HG03469 (cell line): ENCODE measurements around the gene ANO8.
"Not testable (repeated sequence)": the region's sequence is repeated elsewhere in the genome, so short reads cannot be mapped to it uniquely, and the experiment has no call there.

ENCODE experiments used
- ATAC-seq: cut with Tn5 transposase; IDR thresholded peaks from one replicate; pipeline ENCODE4 v1.9.1; 2021; ENCODE audit warnings: mild to moderate bottlenecking, moderate library complexity, moderate number of reproducible peaks; ENCODE audit not compliant: unreplicated experiment

The ANO8 gene, protein sequence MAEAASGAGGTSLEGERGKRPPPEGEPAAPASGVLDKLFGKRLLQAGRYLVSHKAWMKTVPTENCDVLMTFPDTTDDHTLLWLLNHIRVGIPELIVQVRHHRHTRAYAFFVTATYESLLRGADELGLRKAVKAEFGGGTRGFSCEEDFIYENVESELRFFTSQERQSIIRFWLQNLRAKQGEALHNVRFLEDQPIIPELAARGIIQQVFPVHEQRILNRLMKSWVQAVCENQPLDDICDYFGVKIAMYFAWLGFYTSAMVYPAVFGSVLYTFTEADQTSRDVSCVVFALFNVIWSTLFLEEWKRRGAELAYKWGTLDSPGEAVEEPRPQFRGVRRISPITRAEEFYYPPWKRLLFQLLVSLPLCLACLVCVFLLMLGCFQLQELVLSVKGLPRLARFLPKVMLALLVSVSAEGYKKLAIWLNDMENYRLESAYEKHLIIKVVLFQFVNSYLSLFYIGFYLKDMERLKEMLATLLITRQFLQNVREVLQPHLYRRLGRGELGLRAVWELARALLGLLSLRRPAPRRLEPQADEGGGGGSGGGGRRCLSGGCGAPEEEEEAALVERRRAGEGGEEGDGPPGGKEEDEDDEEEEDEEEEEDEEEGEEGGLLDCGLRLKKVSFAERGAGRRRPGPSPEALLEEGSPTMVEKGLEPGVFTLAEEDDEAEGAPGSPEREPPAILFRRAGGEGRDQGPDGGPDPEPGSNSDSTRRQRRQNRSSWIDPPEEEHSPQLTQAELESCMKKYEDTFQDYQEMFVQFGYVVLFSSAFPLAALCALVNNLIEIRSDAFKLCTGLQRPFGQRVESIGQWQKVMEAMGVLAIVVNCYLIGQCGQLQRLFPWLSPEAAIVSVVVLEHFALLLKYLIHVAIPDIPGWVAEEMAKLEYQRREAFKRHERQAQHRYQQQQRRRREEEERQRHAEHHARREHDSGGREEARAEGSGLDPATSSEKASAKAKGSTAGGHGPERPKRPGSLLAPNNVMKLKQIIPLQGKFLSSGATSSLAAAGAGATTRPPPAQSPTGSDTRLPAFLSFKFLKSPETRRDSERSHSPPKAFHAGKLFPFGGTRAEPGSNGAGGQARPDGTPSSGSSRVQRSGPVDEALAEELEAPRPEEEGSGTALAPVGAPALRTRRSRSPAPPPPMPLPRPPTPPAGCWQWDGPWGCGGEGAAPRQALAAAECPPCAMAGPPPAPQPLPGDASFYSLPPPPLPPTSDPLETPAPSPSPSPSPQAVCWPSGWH

GRCh38 chr19:17334414-17335409, at the start of gene ANO8:
TSS of gene ANO8 (minus strand) at chr19:17334855. CDS start at chr19:17334670, 185 bp downstream.
- ATAC-seq, result no peak

DNA sequence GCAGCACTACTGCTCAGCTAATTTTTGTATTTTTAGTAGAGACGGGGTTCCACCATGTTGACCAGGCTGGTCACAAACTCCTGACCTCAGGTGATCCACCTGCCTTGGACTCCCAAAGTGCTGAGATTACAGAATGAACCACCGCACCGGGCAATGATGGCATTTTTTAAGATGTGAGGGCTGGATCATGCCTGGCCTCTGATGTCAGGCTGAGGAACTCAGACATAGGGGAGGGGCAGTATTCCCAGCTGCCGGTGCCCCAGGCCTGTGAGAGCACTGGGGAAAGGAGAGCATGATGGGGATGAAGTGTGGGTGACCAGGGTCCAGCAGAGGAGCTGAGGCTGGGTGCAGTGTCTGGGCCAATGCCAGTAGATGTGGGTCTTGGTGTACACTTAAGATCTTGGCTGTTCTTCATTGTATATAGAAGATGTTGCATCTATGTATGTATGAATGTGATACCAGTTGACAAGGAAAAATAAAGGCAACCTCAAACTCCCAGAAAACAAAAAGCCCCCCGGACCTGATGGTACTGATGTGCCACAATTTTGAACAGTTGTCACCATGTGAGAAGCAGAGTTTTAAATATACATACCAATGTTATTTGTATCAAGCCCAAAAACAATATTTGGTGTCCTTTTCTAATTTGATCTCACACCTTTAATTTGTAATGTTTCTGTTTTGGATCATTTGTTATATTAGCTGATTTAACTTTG, 45.9 kb upstream of the ANO8 start:
- ATAC-seq, result no peak

- no peak for ATAC-seq
These were observed 44.6 kb upstream of the ANO8 start for GRCh38 chr19:17379221-17379631.

GRCh38 chr19:17378271-17378670, 43.6 kb upstream of the ANO8 start:
- no peak for ATAC-seq

- no peak for ATAC-seq
These were observed 42.4 kb upstream of the ANO8 start, which contains the start of gene PLVAP for GRCh38 chr19:17376935-17377600. TSS of gene PLVAP (minus strand) at chr19:17377342. CDS start at chr19:17377288, 54 bp downstream.

DNA sequence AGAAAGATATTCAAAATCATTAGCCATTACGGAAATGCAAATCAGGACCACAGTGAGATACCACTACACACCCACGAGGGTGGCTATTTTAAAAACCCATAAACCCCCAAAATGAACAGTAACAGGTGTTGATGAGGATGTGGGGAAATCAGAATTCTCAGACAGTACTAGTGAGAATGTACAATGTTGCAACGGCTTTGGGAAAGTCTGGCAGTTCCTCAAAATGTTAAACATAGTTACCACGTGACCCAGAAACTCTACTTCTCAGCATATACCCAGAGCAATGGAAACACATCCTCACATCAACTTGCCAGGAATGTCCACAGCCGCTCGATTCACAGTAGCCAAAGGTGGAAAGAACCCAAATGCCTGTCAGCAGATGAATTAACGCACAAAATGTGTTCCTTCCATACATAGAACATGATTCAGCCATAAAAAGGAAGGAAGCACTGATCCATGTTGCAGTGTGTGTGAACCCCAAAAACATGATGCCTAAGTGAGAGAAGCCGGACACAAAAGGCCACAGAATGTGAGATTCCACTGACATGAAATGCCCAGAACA, 35.5 kb upstream of the ANO8 start:
- no peak for ATAC-seq

- no peak for ATAC-seq
These were observed 30.7 kb upstream of the ANO8 start for GRCh38 chr19:17365361-17365760.

DNA sequence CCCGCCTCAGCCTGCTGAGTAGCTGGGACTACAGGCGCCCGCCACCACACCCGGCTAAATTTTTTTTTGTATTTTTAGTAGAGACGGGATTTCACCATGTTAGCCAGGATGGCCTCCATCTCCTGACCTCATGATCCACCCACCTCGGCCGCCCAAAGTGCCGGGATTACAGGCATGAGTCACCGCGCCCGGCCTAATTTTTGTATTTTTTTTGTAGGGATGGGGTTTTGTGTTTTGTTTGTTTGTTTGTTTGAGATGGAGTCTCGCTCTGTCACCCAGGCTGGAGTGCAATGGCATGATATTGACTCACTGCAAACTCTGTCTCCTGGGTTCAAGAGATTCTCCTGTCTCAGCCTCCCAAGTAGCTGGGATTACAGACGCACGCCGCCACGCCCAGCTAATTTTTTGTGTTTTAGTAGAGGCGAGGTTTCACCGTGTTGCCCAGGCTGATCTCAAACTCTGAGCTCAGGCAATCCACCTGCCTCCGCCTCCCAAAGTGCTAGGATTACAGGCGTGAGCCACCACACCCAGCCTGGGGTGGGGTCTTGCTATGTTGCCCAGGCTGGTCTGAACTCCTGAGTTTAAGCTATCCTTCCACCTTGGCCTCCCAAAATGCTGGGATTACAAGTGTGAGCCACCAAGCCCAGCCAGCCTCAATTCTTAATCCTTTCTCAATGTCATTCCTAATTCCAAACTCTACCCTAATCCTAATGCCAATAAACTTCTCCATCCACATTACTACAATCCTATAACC, 29.4 kb upstream of the ANO8 start:
- ATAC-seq, result not testable (repeated sequence)

DNA sequence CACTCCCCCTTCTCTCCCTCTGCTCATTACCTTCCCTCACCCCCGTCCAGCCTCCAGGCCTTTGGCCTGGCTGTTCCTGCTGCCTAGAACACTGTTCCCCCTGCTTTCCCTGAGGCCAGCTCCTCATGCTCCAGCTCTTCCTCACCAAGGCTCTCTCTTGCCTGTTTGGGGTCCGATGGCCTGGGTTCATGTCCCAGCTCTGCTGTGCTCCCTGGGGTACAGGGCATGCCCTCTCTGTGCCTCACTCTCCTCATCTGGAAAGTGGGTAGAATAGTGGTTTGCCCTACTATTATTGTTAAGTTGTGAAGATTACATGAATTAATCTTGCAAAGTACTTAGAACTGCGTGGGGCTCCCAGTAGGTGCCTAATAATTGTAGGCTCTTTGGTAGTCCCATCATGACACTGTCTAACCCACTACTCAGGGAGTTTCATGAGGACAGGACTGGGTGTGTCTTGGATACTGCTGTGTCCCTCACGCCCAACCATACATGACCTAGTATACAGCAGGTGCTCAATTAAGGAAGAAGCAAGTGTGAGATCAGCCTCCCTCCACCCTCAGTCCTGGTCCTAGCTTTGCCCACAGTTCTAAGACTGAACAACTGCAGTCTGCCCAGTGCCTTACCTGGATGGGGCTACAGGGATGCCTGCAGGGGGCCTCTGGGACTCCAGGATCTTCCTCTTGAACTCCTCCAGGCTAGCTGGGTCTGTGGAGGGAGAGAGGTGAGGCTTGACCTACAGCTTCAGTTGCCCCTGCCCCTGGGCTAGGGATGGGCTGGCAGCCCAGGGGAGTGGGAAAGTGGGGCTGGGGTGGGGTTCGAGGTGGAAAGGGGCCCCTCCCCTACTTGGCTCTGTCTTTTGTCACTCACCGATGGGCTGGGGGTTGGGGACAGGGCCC, 25.5 kb upstream of the ANO8 start:
- no peak for ATAC-seq

DNA sequence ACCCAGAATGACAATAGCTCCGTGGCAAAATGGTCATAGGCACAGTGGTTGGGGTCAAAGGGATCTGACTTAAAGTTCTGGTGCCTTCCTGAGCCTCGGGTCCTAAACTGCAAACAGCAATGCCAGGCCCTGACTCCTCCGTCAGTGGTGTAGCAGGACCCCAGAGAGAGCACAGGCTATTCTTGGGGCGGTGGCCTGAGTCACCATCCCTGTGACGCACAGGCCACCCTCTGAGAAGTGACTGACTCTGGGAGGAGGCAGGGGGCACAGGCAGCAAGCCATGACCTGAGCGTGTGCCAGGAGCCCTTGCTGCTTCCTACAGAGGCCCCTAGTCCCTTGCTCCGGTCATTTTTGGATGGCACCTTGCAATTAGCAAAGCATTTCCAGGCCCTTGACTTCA, 23.7 kb upstream of the ANO8 start:
- no peak for ATAC-seq

DNA sequence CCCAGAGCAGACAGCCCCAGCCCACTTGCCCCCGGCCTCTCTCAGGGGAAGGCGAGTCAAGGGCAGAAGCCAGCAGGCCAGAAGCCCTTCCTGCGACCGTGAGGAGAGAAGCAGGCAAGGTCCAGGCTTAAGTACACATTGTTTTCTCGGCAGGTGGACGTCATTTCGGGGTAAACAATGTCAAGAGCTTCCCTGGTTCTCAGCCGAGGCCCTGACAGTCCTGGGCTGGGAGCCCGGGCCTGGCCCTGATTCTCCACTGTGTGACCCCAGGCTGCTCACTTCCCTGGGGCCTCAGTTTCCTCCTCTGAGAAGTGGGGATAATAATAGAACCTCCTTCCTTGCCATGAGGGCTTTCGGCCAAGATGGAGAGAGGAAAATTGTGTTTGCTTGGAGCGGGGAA, 23.1 kb upstream of the ANO8 start:
- ATAC-seq, result no peak

GRCh38 chr19:17357078-17357666, 22.5 kb upstream of the ANO8 start:
- ATAC-seq, result no peak

GRCh38 chr19:17353386-17353785, 18.7 kb upstream of the ANO8 start:
- ATAC-seq, result no peak

- ATAC-seq, result no peak
These were observed 18.1 kb upstream of the ANO8 start for GRCh38 chr19:17352608-17353280.

DNA sequence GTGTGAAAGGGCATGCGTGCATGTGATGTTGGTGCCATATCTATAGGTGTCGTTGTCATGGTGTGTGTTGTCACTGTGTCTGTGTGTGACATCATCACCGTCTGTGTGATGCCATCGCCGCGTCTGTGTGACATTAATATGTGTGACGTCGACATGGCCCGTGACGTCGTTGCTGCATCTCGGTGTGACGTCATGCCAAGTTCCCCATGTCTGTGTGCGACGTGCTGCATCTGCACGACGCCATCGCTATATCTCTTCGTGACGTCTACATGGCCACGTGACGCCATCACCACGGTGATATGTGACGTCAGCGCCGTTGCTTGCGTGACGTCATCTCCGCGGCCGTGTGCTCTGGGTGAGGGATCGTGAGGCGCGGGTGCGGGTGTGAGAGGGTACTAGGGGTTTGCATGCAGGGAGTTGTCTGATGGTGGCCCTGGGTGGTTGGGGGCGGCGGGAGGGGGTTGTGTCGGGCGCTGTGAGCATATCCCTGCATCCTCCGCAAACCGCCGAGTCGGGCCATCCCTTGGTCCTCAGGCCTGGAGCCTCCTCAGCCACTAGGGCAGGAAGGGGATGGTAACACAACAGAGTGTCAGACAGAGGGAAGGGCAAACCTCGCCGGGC, 17.3 kb upstream of the ANO8 start:
- no peak for ATAC-seq
